SU-DHL-6 (cell line): Measurements from ENCODE around the gene CEP192.

Experiments used
- EZH2phosphoT487 ChIP-seq: fragments of 200-600 bp; sonication (generic), shearing (Covaris generic); conservative IDR thresholded peaks from 2 replicates; pipeline ENCODE4 v1.6.1; 2018; ENCODE audit warnings: mild to moderate bottlenecking, antibody characterized with exemption, low read length, moderate library complexity, mixed read lengths
- TF ChIP-seq, protein P1 (sequence below): fragments of 200-600 bp; sonication (generic); IDR thresholded peaks from one replicate; pipeline ENCODE4 v1.5.1; 2017; ENCODE audit warnings: antibody characterized with exemption, mild to moderate bottlenecking, low read length, moderate library complexity; ENCODE audit not compliant: insufficient read depth, poor library complexity, severe bottlenecking

DNA sequence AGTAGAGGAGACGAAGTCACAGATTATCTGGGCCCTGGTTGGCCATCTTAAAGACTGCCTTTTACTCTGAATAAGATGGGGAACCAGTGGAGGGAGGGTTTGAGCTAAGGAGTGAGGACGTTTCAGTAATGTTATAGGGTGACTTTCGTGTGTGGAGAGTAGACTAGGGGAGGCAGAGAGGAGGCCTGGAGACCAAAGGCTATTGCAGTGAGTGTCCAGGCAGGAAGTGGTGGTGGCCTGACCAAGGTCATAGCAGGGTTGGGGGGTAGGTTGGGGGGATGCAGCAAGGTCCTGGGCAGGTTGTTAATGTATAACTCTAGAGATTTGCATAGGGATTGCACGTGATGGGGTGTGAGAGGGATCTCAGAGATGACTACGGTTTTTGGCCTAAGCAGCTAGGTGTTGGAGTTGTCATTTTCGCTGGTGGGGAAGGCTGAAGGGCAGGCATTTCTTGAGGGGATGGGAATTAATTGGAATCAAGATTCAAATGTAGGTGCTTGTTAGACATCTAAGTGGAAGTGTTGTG, 4.9 kb downstream of the CEP192 start:
- TF ChIP-seq, protein P1, sequence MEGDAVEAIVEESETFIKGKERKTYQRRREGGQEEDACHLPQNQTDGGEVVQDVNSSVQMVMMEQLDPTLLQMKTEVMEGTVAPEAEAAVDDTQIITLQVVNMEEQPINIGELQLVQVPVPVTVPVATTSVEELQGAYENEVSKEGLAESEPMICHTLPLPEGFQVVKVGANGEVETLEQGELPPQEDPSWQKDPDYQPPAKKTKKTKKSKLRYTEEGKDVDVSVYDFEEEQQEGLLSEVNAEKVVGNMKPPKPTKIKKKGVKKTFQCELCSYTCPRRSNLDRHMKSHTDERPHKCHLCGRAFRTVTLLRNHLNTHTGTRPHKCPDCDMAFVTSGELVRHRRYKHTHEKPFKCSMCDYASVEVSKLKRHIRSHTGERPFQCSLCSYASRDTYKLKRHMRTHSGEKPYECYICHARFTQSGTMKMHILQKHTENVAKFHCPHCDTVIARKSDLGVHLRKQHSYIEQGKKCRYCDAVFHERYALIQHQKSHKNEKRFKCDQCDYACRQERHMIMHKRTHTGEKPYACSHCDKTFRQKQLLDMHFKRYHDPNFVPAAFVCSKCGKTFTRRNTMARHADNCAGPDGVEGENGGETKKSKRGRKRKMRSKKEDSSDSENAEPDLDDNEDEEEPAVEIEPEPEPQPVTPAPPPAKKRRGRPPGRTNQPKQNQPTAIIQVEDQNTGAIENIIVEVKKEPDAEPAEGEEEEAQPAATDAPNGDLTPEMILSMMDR: no peak
- TF ChIP-seq EZH2phosphoT487: no peak
